ENCODE results near the gene KLHL6. TPM values are rescaled to one million over a fixed set of nuclear protein-coding genes. Genes with fewer than 3 reads are reported as not detected.
"Not testable (repeated sequence)": the region's sequence is repeated elsewhere in the genome, so short reads cannot be mapped to it uniquely, and the experiment has no call there.

Gene KLHL6
- total RNA-seq, 1 experiment from 2014 or later, result 0.03 TPM

GRCh38 chr3:183511286-183512131, 44.0 kb downstream of the KLHL6 start:
- CTCF ChIA-PET; BruUV-seq (replicated peaks): not testable (repeated sequence)

GRCh38 chr3:183508821-183509220, 46.7 kb downstream of the KLHL6 start:
- intact Hi-C loops (cut with micrococcal nuclease; ENCODE audit: unreplicated experiment) (no loop called here), in situ Hi-C loops (cut with HindIII; ENCODE audit: low pct_unique_long_range_greater_than_20kb, low sequenced_read_pairs) (no loop called here)
- POLR2A ChIA-PET, result interaction anchor here (0.6 kb wide), 1 partner anchor 9 kb away, joined by 3 read pairs; no protein-coding TSS in a partner anchor
- no TSS peak for BruUV-seq (replicated peaks)
- TF ChIP-seq POLR2AphosphoS5 (IDR thresholded peaks at IDR 0.05; ENCODE audit: low read depth, low read length) (no peak), CTCF (IDR thresholded peaks at IDR 0.05) (no peak), REST (IDR thresholded peaks at IDR 0.05; ENCODE audit: insufficient read depth in 1 of 2, low read depth in 2 of 2, low read length in 1 of 2) (no peak), SIN3A (IDR thresholded peaks at IDR 0.05; ENCODE audit: borderline replicate concordance, insufficient read depth, low read depth, low read length) (no peak), TCF7L2 (IDR thresholded peaks at IDR 0.05; ENCODE audit: low read depth, low read length) (no peak)
- no peaks in the 10 kb centered on the region for H3K36me3 ChIP-seq (ENCODE audit: control insufficient read depth, insufficient read depth, low read length)
- H3K9me3 ChIP-seq (ENCODE audit: control insufficient read depth, insufficient read depth, low read depth, low read length), result no peaks in the 10 kb centered on the region
- no peak overlapping the region for H3K4me3 ChIP-seq (ENCODE audit: low read depth in 2 of 2, low read length in 2 of 2)
- DNase-seq (ENCODE audit: low read depth, low spot score) (no peak), ATAC-seq (no peak)
- H3K4me1 ChIP-seq (ENCODE audit: control insufficient read depth, insufficient read depth, low read length), result no peaks in the 10 kb centered on the region
- CTCF ChIA-PET, result no interaction called here
- H3K27me3 ChIP-seq (ENCODE audit: control insufficient read depth, insufficient read depth, low read length), result no peaks in the 10 kb centered on the region; the same call in 1 of the 2 replicates
- H3K27ac ChIP-seq (ENCODE audit: low read length), result no peak overlapping the region

More at GRCh38 chr3:183511286-183512131, 44.0 kb downstream of the KLHL6 start:
- in situ Hi-C loops (cut with HindIII; ENCODE audit: low pct_unique_long_range_greater_than_20kb, low sequenced_read_pairs); H3K27me3 ChIP-seq (ENCODE audit: control insufficient read depth, insufficient read depth, low read length); intact Hi-C loops (cut with micrococcal nuclease; ENCODE audit: unreplicated experiment); H3K4me3 ChIP-seq (ENCODE audit: low read depth in 2 of 2, low read length in 2 of 2); H3K4me1 ChIP-seq (ENCODE audit: control insufficient read depth, insufficient read depth, low read length); ATAC-seq; H3K9me3 ChIP-seq (ENCODE audit: control insufficient read depth, insufficient read depth, low read depth, low read length); DNase-seq (ENCODE audit: low read depth, low spot score); H3K27ac ChIP-seq (ENCODE audit: low read length); H3K36me3 ChIP-seq (ENCODE audit: control insufficient read depth, insufficient read depth, low read length): not testable (repeated sequence)
- POLR2A ChIA-PET, result interaction anchor here (0.6 kb wide), 1 partner anchor 14 kb away, joined by 3 read pairs; no protein-coding TSS in a partner anchor

- TF ChIP-seq POLR2AphosphoS5 (IDR thresholded peaks at IDR 0.05; ENCODE audit: low read depth, low read length) (no peak), SIN3A (IDR thresholded peaks at IDR 0.05; ENCODE audit: borderline replicate concordance, insufficient read depth, low read depth, low read length) (no peak), CTCF (IDR thresholded peaks at IDR 0.05) (no peak), REST (IDR thresholded peaks at IDR 0.05; ENCODE audit: insufficient read depth in 1 of 2, low read depth in 2 of 2, low read length in 1 of 2) (no peak), TCF7L2 (IDR thresholded peaks at IDR 0.05; ENCODE audit: low read depth, low read length) (no peak)
- POLR2A ChIA-PET, result no interaction called here
- ATAC-seq, result no peak
- Histone ChIP-seq H3K27me3 (ENCODE audit: control insufficient read depth, insufficient read depth, low read length) (no peaks in the 10 kb centered on the region; the same call in 1 of the 2 replicates), H3K4me1 (ENCODE audit: control insufficient read depth, insufficient read depth, low read length) (no peaks in the 10 kb centered on the region), H3K9me3 (ENCODE audit: control insufficient read depth, insufficient read depth, low read depth, low read length) (no peaks in the 10 kb centered on the region), H3K27ac (ENCODE audit: low read length) (no peak overlapping the region), H3K36me3 (ENCODE audit: control insufficient read depth, insufficient read depth, low read length) (no peaks in the 10 kb centered on the region), H3K4me3 (ENCODE audit: low read depth in 2 of 2, low read length in 2 of 2) (no peak overlapping the region)
- CTCF ChIA-PET, result no interaction called here
- no peak for DNase-seq (ENCODE audit: low read depth, low spot score)
- BruUV-seq (replicated peaks), result no TSS peak
- intact Hi-C loops (cut with micrococcal nuclease; ENCODE audit: unreplicated experiment) (no loop called here), in situ Hi-C loops (cut with HindIII; ENCODE audit: low pct_unique_long_range_greater_than_20kb, low sequenced_read_pairs) (no loop called here)
Measured at GRCh38 chr3:183507551-183507950, 48.0 kb downstream of the KLHL6 start.
